ENCODE measurements around the gene TSSK3.

The TSSK3 gene

DNA sequence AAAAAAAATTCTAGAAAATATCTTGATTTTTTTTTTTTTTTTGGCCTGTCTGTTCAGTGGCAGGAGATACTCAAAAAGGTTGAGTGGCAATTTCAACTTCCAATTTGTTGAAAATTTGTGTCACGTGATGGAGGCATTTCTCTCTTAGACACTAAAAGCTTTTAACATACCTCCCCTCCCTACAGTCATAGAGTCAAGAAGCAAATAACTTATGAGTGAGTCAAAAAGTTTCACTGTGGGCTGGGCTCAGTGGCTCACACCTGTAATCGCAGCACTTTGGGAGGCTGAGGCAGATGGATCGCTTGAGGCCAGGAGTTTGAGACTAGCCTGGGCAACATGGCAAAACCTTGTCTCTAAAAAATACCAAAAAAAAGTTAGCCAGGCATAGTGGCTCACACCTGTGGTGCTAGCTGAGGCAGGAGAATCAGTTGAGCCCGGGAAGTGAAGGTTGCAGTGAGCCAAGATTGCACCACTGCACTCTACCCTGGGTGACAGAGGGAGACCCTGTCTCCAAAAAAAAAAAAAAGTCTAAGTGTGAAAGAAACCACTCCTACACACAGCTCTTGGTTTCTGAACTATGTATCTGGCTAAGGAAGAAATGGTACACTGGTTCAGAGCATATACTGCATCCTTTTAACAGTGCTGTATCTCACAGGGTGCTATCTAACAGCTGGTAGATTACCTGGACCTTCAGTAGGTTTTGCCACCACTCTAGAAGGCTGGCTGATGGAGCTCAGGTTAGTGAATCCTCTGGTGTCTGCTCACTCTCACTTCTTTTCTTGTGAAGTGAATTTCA, 43.5 kb downstream of the TSSK3 start:
- no peak for DNase-seq

DNA sequence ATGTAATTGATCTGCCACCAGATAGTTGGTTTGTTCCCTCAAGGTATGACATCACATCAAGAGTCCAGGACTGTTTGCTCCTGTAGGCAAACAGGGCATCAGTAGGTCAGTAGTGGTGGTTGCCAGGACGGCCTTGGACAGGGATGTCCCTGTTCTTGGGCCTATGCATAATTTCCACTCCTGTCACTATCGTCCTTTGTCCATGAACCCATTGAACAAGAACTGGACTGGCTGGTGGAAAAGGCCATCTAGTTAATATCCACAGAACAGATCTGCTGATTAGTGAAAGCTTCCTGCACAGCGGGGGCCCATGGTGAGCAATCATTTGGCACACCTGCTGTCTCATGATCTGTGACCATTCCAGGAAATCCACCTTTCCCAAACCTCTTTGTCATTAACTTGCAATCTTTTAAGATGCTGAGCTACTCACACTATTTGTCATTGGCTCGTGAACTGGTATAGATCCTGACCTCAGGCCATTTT, 44.3 kb downstream of the TSSK3 start:
- peak; percentile 9 for DNase-seq

DNA sequence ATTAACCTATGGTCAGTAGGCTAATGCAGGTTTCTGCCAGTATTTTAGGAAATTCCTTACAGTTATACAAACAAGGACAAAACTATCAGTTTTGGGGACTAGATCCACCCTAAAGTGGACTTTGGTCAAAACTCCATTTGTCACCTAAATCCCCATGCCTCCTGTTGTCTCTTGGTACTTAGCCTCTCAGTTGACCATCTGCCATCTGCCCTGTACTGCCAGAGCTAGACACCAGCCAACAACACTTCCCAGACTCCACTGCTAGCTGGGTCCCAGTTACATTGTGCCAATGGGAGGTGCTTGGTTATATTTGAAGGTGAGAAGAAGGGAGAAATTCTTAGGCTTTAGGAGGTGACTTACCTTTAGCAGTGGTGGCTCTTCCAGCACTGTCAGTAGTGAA, 48.9 kb downstream of the TSSK3 start:
- DNase-seq = peak; percentile 7

DNA sequence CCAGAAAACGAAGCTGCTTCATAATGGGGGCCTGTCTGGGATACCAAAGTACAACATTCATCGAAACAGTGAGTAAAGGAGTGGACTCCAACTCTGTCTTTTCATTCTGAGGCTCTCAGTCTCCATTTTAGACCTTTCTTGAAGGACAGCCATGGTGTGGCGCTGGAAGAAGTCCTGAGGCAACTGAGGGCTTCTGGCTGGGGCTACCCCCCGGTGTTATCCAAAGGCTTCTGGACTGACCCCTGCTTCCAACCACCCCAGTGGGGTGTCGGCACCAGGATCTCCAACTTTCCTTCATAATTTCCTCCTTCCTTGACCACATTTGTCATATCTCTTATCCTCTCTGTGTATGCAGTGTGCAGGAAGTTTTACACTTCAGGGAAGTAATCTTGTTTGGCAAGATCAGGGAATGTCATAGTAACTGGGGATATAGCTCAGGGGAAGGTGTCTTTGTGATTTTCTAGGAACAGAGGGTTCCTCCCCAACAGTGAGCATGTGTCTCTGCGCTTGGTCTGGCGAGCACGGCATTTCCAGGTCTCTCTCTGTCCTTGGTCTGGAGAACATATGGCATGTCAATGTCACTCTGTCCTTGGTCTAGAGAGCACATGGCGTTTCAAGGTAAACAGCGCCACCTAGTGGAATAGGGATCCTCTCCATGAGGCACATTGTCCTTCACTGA, 51.3 kb downstream of the TSSK3 start:
- peak; percentile 60 for DNase-seq
